Suprapubic skin (tissue), 4 donors: ENCODE data around the gene LRBA.

Experiments
- POLR2A ChIP-seq, 2 donors: fragments of 450-650 bp; IDR thresholded peaks; one replicate each; pipeline ENCODE4 v1.6.1; 2017; ENCODE audit warnings: antibody characterized with exemption in 2 of 2, mild to moderate bottlenecking in 2 of 2, moderate library complexity in 2 of 2
- POLR2AphosphoS5 ChIP-seq, 3 donors: sonication (generic); formaldehyde crosslinking; IDR thresholded peaks; one replicate each; pipeline ENCODE4 v1.6.1; 2017; ENCODE audit warnings: antibody characterized with exemption in 3 of 3
- TF ChIP-seq, protein P1 (sequence below), 2 donors: fragments of 200-600 bp in 1 of 2; fragments of 450-650 bp in 1 of 2; sonication (generic) in 1 of 2; IDR thresholded peaks; one replicate each; pipeline ENCODE4 v1.5.1; 2016 to 2019; ENCODE audit warnings: antibody characterized with exemption in 2 of 2, mild to moderate bottlenecking in 1 of 2, moderate library complexity in 1 of 2

- TF ChIP-seq, protein P1, sequence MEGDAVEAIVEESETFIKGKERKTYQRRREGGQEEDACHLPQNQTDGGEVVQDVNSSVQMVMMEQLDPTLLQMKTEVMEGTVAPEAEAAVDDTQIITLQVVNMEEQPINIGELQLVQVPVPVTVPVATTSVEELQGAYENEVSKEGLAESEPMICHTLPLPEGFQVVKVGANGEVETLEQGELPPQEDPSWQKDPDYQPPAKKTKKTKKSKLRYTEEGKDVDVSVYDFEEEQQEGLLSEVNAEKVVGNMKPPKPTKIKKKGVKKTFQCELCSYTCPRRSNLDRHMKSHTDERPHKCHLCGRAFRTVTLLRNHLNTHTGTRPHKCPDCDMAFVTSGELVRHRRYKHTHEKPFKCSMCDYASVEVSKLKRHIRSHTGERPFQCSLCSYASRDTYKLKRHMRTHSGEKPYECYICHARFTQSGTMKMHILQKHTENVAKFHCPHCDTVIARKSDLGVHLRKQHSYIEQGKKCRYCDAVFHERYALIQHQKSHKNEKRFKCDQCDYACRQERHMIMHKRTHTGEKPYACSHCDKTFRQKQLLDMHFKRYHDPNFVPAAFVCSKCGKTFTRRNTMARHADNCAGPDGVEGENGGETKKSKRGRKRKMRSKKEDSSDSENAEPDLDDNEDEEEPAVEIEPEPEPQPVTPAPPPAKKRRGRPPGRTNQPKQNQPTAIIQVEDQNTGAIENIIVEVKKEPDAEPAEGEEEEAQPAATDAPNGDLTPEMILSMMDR (IDR thresholded peaks at IDR 0.05): no peak
- no peak for TF ChIP-seq POLR2A (IDR thresholded peaks at IDR 0.05)
- no peak for TF ChIP-seq POLR2AphosphoS5 (IDR thresholded peaks at IDR 0.05)
Observed at GRCh38 chr4:150820409-150820808, 194.7 kb downstream of the LRBA start.
